Measurements from ENCODE around the gene TNFRSF4.

DNA sequence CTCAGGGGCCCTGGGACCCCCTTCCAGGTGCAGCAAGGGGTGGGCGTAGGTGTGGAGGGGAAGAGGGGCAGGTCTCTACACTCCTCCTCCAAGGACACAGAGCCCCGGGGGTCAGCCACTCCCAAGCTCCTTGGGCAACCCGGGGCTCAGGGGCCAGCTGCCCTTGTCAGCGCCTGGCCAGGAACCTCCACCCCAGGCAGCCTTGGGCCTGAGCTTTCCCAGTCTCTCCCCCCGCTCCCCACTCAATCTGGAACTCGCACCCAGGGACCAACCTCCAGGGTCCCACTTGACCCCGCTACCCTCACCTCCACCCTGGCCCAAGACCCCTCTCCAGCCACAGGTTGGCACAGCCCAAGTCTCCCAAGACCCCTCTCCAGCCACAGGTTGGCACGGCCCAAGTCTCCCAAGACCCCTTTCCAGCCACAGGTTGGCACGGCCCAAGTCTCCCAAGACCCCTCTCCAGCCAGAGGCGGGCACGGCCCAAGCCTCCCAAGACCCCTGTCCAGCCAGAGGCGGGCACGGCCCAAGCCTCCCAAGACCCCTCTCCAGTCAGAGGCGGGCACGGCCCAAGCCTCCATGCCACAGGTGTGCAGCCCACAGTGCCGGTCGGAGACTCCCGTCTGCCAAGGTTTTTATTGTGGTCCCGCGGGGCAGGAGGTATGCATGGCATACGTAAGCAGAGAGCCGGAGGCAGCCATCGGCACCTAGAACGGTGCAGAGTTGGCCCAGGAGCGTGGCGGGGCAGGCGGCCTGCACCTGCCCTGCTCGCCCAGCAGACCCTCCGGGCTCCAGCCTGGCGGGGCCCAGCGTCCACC lies 3.0 kb downstream of the TNFRSF4 start:
- no peak for TF ChIP-seq POLR2A (IDR thresholded peaks at IDR 0.05)
- TF ChIP-seq, protein P1, sequence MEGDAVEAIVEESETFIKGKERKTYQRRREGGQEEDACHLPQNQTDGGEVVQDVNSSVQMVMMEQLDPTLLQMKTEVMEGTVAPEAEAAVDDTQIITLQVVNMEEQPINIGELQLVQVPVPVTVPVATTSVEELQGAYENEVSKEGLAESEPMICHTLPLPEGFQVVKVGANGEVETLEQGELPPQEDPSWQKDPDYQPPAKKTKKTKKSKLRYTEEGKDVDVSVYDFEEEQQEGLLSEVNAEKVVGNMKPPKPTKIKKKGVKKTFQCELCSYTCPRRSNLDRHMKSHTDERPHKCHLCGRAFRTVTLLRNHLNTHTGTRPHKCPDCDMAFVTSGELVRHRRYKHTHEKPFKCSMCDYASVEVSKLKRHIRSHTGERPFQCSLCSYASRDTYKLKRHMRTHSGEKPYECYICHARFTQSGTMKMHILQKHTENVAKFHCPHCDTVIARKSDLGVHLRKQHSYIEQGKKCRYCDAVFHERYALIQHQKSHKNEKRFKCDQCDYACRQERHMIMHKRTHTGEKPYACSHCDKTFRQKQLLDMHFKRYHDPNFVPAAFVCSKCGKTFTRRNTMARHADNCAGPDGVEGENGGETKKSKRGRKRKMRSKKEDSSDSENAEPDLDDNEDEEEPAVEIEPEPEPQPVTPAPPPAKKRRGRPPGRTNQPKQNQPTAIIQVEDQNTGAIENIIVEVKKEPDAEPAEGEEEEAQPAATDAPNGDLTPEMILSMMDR (IDR thresholded peaks at IDR 0.05 in 8 of 11, conservative IDR thresholded peaks at IDR 0.05 in 3 of 11): no peak

Data from spleen (tissue), 7 donors.